ENCODE data around the gene SLC37A1.

SLC37A1 gene

DNA sequence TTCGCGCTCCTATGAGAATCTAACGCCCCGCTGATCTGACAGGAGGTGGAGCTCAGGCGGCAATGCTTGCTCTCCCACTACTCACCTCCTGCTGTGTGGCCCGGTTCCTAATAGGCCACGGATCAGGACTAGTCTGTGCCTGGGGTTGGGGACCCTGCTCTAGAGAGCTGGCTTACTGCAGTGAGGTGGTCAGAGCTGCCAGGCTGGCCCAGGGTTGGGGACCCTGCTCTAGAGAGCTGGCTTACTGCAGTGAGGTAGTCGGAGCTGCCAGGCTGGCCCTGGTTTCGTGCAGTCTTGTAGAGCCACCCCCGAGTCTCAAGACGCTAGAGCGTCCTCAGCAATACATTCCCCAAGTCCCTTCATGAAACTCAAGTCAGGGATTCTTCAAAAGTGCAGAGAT is 27.5 kb downstream of the SLC37A1 start:
- TF ChIP-seq CTCF (IDR thresholded peaks at IDR 0.05; ENCODE audit: insufficient read depth, low read length) (no peak), SPI1 (IDR thresholded peaks at IDR 0.05; ENCODE audit: borderline replicate concordance, low read depth) (no peak), GABPA (IDR thresholded peaks at IDR 0.05; ENCODE audit: low read depth) (no peak), POLR2AphosphoS5 (IDR thresholded peaks at IDR 0.05; ENCODE audit: low read depth) (no peak)
- TF ChIP-seq, protein P1, sequence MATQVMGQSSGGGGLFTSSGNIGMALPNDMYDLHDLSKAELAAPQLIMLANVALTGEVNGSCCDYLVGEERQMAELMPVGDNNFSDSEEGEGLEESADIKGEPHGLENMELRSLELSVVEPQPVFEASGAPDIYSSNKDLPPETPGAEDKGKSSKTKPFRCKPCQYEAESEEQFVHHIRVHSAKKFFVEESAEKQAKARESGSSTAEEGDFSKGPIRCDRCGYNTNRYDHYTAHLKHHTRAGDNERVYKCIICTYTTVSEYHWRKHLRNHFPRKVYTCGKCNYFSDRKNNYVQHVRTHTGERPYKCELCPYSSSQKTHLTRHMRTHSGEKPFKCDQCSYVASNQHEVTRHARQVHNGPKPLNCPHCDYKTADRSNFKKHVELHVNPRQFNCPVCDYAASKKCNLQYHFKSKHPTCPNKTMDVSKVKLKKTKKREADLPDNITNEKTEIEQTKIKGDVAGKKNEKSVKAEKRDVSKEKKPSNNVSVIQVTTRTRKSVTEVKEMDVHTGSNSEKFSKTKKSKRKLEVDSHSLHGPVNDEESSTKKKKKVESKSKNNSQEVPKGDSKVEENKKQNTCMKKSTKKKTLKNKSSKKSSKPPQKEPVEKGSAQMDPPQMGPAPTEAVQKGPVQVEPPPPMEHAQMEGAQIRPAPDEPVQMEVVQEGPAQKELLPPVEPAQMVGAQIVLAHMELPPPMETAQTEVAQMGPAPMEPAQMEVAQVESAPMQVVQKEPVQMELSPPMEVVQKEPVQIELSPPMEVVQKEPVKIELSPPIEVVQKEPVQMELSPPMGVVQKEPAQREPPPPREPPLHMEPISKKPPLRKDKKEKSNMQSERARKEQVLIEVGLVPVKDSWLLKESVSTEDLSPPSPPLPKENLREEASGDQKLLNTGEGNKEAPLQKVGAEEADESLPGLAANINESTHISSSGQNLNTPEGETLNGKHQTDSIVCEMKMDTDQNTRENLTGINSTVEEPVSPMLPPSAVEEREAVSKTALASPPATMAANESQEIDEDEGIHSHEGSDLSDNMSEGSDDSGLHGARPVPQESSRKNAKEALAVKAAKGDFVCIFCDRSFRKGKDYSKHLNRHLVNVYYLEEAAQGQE (IDR thresholded peaks at IDR 0.05; ENCODE audit: insufficient replicate concordance, low read depth), result no peak

DNA sequence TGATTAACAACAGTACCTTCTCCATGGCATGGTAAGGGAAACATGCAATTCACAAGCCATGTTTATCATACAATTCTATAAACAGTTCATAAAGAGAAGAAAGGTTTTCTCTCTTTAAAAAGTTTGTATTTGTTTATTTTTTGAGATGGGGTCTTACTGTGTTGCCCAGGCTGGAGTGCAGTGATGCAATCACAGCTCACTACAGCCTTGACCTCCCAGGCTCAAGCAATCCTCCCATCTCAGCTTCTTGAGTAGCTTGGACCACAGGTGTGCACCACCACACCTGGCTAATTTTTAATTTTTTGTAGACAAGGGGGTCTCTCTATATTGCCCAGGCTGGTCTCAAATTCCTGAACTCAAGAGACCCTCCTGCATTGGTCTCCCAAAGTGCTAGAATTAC is 28.0 kb downstream of the SLC37A1 start:
- TF ChIP-seq GABPA (IDR thresholded peaks at IDR 0.05; ENCODE audit: low read depth) (no peak), CTCF (IDR thresholded peaks at IDR 0.05; ENCODE audit: insufficient read depth, low read length) (no peak), POLR2AphosphoS5 (IDR thresholded peaks at IDR 0.05; ENCODE audit: low read depth) (no peak), SPI1 (IDR thresholded peaks at IDR 0.05; ENCODE audit: borderline replicate concordance, low read depth) (no peak)
- TF ChIP-seq, protein P1 (IDR thresholded peaks at IDR 0.05; ENCODE audit: insufficient replicate concordance, low read depth), result no peak
- no peak for DNase-seq (ENCODE audit: low read depth in 1 of 2, low spot score in 1 of 2)
- no peak overlapping the region for H3K27ac ChIP-seq (replicated peaks)
- H3K27me3 ChIP-seq (ENCODE audit: insufficient read depth, poor library complexity, severe bottlenecking), result no peaks in the 10 kb centered on the region
- H3K4me3 ChIP-seq (replicated peaks; ENCODE audit: insufficient read depth, low read length), result no peak overlapping the region

More for the DNA sequence above, 27.5 kb downstream of the SLC37A1 start:
- Histone ChIP-seq H3K27ac (replicated peaks) (no peak overlapping the region), H3K27me3 (ENCODE audit: insufficient read depth, poor library complexity, severe bottlenecking) (no peaks in the 10 kb centered on the region), H3K4me3 (replicated peaks; ENCODE audit: insufficient read depth, low read length) (no peak overlapping the region)
- no peak for DNase-seq (ENCODE audit: low read depth in 1 of 2, low spot score in 1 of 2)

DNA sequence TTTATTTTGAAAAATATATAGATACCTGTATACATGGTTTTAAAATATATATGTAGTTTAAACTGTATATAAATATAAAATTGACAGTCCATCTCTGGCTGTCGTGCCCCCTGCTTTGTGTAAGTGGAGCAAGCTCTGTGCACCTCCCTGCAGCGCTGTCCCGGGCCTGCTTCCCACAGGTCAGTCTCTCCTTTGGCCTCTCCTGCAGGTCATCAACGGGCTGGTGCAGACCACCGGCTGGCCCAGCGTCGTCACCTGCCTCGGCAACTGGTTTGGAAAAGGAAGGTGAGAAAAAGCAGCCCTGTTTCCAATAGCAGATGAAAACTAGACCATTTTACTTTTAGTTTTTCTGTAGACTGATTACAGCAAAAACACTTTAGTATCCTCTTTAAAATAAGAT is 28.5 kb downstream of the SLC37A1 start:
- TF ChIP-seq CTCF (IDR thresholded peaks at IDR 0.05; ENCODE audit: insufficient read depth, low read length) (no peak), GABPA (IDR thresholded peaks at IDR 0.05; ENCODE audit: low read depth) (no peak), POLR2AphosphoS5 (IDR thresholded peaks at IDR 0.05; ENCODE audit: low read depth) (no peak), SPI1 (IDR thresholded peaks at IDR 0.05; ENCODE audit: borderline replicate concordance, low read depth) (no peak)
- TF ChIP-seq, protein P1 (IDR thresholded peaks at IDR 0.05; ENCODE audit: insufficient replicate concordance, low read depth), result no peak
- Histone ChIP-seq H3K4me3 (replicated peaks; ENCODE audit: insufficient read depth, low read length) (no peak overlapping the region), H3K27ac (replicated peaks) (no peak overlapping the region), H3K27me3 (ENCODE audit: insufficient read depth, poor library complexity, severe bottlenecking) (no peaks in the 10 kb centered on the region)
- no peak for DNase-seq (ENCODE audit: low read depth in 1 of 2, low spot score in 1 of 2)
